Naive thymus-derived CD4-positive, alpha-beta T cell (primary cell): Measurements from ENCODE around the gene MTX1. TPM values are rescaled to one million over a fixed set of nuclear protein-coding genes. Genes with fewer than 3 reads are reported as not detected.
"Not testable (repeated sequence)": the region's sequence is repeated elsewhere in the genome, so short reads cannot be mapped to it uniquely, and the experiment has no call there.

Experiments
- ATAC-seq: fragments of 150-1000 bp; cut with Tn5 transposase; 2 replicates; pipeline ENCODE4 v1.10.0; 2021; ENCODE audit warnings: mild to moderate bottlenecking, moderate library complexity
- CTCF ChIA-PET: fragments of 350-600 bp; sonication (Branson Sonifier 250); formaldehyde crosslinking; loops from one replicate; lab custom pipeline; 2021; ENCODE audit warnings: antibody characterized with exemption; lab: Charles Lee
- POLR2A ChIA-PET: fragments of 350-600 bp; sonication (Branson Sonifier 250); formaldehyde crosslinking; loops from one replicate; lab custom pipeline; 2021; ENCODE audit warnings: antibody characterized with exemption, inconsistent platforms; lab: Charles Lee
- DNase-seq, 9 donors: peaks; one replicate each; pipeline versions ENCODE4 v3.0.0 to v3.0.0-alpha.2; 2020 to 2022; ENCODE audit warnings: mixed read lengths in 1 of 9
- H3K27ac ChIP-seq: one replicate; pipeline ENCODE4 v1.7.0; 2013; ENCODE audit warnings: mild to moderate bottlenecking, low read depth, low read length, moderate library complexity
- H3K27me3 ChIP-seq, 2 donors: one replicate each; pipeline ENCODE4 v1.7.0; 2013; ENCODE audit warnings: low read length in 2 of 2, mild to moderate bottlenecking in 2 of 2, moderate library complexity in 2 of 2; ENCODE audit not compliant: control insufficient read depth in 2 of 2, insufficient read depth in 2 of 2
- H3K36me3 ChIP-seq, 3 experiments: 1 replicate in 2 of 3; 2 replicates in 1 of 3; pipeline ENCODE4 v1.7.0; 2013; ENCODE audit warnings: low read length in 3 of 3, mild to moderate bottlenecking in 3 of 3, moderate library complexity in 1 of 3; ENCODE audit not compliant: insufficient read depth in 3 of 3, control insufficient read depth in 2 of 3
- H3K4me1 ChIP-seq, 2 donors: one replicate each; pipeline ENCODE4 v1.7.0; 2013; ENCODE audit warnings: low read length in 2 of 2, mild to moderate bottlenecking in 2 of 2, moderate library complexity in 1 of 2; ENCODE audit not compliant: control insufficient read depth in 2 of 2, insufficient read depth in 2 of 2
- H3K4me3 ChIP-seq: 2 replicates; pipeline ENCODE4 v1.7.0; 2013; ENCODE audit warnings: mild to moderate bottlenecking, low read length
- H3K9me3 ChIP-seq, 3 experiments: 1 replicate in 2 of 3; 2 replicates in 1 of 3; pipeline ENCODE4 v1.7.0; 2013; ENCODE audit warnings: low read length in 3 of 3; ENCODE audit not compliant: control insufficient read depth in 2 of 3
- H3K27ac Mint-ChIP-seq, 9 donors: one replicate each; pipeline ENCODE4 v1.8.0; 2020 to 2022; ENCODE audit warnings: mixed read lengths in 9 of 9, mild to moderate bottlenecking in 8 of 9, moderate library complexity in 5 of 9, inconsistent platforms in 2 of 9
- H3K27me3 Mint-ChIP-seq, 5 donors: one replicate each; pipeline ENCODE4 v1.8.0; 2021 to 2022; ENCODE audit warnings: mixed read lengths in 5 of 5, mild to moderate bottlenecking in 1 of 5
- H3K36me3 Mint-ChIP-seq, 5 donors: one replicate each; pipeline ENCODE4 v1.8.0; 2020 to 2022; ENCODE audit warnings: mixed read lengths in 5 of 5, mild to moderate bottlenecking in 3 of 5, inconsistent platforms in 1 of 5
- H3K4me1 Mint-ChIP-seq, 7 donors: one replicate each; pipeline ENCODE4 v1.8.0; 2020 to 2022; ENCODE audit warnings: mixed read lengths in 7 of 7, mild to moderate bottlenecking in 3 of 7, inconsistent platforms in 1 of 7
- H3K4me3 Mint-ChIP-seq, 10 donors: one replicate each; pipeline ENCODE4 v1.8.0; 2020 to 2022; ENCODE audit warnings: mild to moderate bottlenecking in 10 of 10, mixed read lengths in 10 of 10, moderate library complexity in 6 of 10, inconsistent platforms in 2 of 10
- H3K9me3 Mint-ChIP-seq, 11 donors: one replicate each; pipeline ENCODE4 v1.8.0; 2020 to 2022; ENCODE audit warnings: mixed read lengths in 11 of 11, mild to moderate bottlenecking in 4 of 11, inconsistent platforms in 1 of 11, moderate library complexity in 1 of 11
- intact Hi-C, 2 donors: fragments of 100-400 bp; cut with micrococcal nuclease; formaldehyde crosslinking; loops; one replicate each; pipeline ENCODE4 v1.15.1; 2023
- polyA plus RNA-seq, 2 donors: library from polyadenylated mRNA; unstranded; fragments of 300-500 nt; fragmentation: Illumina TruSeq; gene quantifications; one replicate each; pipeline ENCODE4 v1.2.3, GENCODE V29; 2021
- total RNA-seq, 6 experiments: library from RNA in 5 of 6; stranded (reverse) in 5 of 6; gene quantifications; 1 replicate in 5 of 6; 2 replicates in 1 of 6; pipeline ENCODE4 v1.2.3 and lab custom pipeline; 2021 to 2026

The MTX1 gene
- total and polyA plus RNA-seq, 7 experiments from 2014 or later, result 19.5 to 49.9 (median 28.9) TPM

DNA sequence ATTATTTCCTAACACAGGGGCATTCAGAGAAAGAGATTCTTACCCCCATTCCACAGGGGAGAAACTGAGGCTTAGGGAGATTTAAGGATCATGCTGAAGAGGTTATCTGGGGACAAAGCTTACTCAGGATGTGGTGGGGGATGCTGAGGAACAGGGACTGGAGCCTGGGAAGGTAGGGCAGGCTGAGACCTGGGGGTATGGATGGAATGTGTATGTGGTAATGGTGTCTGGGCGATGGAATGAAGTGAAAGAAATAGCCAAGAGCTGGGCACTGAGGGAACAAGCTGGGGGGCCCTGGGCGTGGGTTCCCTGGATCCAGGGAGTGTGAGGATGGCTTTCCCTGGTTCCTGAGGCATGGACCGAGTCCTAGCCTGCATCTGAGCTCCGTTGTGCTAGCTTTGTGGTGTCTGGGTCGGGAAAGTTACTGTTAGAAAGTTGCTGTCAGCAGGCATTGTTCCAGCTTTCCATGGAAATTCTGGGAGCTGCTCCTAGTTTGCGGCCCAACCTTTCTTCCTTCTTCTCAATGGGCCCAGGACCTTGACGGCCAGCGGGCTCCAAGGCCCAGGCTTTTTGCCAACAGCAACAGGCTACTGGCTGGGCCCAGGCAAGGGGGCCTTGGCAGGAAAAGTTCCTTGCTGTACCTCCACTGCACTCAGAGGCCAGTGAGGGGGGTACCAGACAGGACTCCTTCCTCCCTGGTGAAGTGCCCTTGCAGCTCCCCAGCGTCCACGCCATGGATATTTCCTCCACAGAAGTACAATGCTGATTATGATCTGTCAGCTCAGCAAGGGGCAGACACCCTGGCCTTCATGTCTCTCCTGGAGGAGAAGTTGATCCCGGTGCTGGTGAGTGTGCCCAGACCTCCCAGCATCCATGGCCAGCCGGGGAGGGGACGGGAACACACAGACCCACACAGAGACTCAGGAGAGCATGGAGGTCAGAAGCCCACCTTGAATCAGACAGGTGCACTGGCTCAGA is 23.8 kb downstream of the MTX1 start:
- intact Hi-C loops, CTCF ChIA-PET, H3K27me3 Mint-ChIP-seq, ATAC-seq, H3K27ac ChIP-seq, H3K4me3 Mint-ChIP-seq, H3K9me3 Mint-ChIP-seq, DNase-seq, H3K27me3 ChIP-seq, H3K9me3 ChIP-seq, H3K4me1 ChIP-seq, H3K4me3 ChIP-seq: not testable (repeated sequence)
- H3K36me3 ChIP-seq, result peaks cover 0 to 18% (median 0%) of the 10 kb centered on the region in 3 experiments
- POLR2A ChIA-PET, result interaction anchor here (1.1 kb wide), 1 partner anchor 11 kb away, joined by 4 read pairs; no protein-coding TSS in a partner anchor
- peaks cover 6 to 20% (median 8%) of the 10 kb centered on the region in 7 donors for H3K4me1 Mint-ChIP-seq
- H3K36me3 Mint-ChIP-seq, result peaks cover 0 to 15% (median 4%) of the 10 kb centered on the region in 5 donors
- peak overlapping the region in 1 of 9 donors; percentile 23 for H3K27ac Mint-ChIP-seq

GRCh38 chr1:155233502-155233901 is 25.0 kb downstream of the MTX1 start:
- H3K9me3 ChIP-seq, H3K4me3 ChIP-seq, H3K4me1 ChIP-seq, H3K27ac Mint-ChIP-seq, H3K4me3 Mint-ChIP-seq, H3K27me3 Mint-ChIP-seq, ATAC-seq, intact Hi-C loops, CTCF ChIA-PET, DNase-seq, H3K27me3 ChIP-seq, H3K27ac ChIP-seq, H3K9me3 Mint-ChIP-seq, POLR2A ChIA-PET: not testable (repeated sequence)
- H3K4me1 Mint-ChIP-seq, result peaks cover 0 to 16% (median 1%) of the 10 kb centered on the region in 7 donors
- peaks cover 0 to 23% (median 4%) of the 10 kb centered on the region in 5 donors for H3K36me3 Mint-ChIP-seq
- peaks cover 0 to 26% (median 0%) of the 10 kb centered on the region in 3 experiments for H3K36me3 ChIP-seq

DNA sequence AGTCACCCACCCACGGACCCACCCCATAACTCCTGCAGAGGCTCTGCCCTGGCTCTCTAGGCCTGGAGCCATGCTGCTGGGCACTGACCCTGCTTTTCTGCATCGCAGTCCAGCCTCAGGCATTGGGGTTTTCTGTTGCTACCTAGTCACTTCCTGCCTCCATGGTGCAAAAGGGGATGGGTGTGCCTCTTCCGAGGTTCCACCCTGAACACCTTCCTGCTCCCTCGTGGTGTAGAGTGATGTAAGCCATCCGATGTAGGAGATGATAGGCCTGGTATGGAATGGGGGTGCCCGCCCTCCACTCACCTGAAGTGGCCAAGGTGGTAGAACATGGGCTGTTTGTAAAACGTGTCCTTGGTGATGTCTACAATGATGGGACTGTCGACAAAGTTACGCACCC is 26.9 kb downstream of the MTX1 start:
- H3K4me3 Mint-ChIP-seq, H3K27ac ChIP-seq, POLR2A ChIA-PET, H3K4me1 ChIP-seq, H3K27me3 Mint-ChIP-seq, CTCF ChIA-PET, H3K9me3 Mint-ChIP-seq, H3K4me3 ChIP-seq, DNase-seq, intact Hi-C loops, H3K27me3 ChIP-seq, H3K9me3 ChIP-seq: not testable (repeated sequence)
- peaks cover 0 to 23% (median 4%) of the 10 kb centered on the region in 5 donors for H3K36me3 Mint-ChIP-seq
- peaks cover 0 to 29% (median 0%) of the 10 kb centered on the region in 3 experiments for H3K36me3 ChIP-seq
- H3K27ac Mint-ChIP-seq, result peak overlapping the region in 3 of 9 donors; percentile 26 to 77 (median 61)
- peak; percentile 38 for ATAC-seq
- H3K4me1 Mint-ChIP-seq, result peaks cover 0 to 17% (median 6%) of the 10 kb centered on the region in 7 donors

DNA sequence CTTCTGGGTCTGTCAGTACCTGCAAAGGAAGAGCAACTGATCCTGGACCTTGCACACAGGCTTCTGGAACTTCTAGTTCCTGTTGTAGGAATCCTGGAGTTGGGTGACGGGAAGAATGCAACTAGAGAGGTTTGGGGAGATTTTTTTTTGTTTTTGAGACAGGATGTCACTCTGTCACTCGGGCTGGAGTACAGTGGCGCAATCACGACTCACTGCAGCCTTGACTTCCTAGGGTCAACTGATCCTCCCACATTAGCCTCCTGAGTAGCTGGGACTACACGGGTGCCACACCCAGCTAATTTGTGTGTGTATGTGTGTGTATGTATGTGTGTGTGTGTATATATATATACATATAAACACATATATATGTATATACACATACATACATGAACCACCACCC is 28.0 kb downstream of the MTX1 start:
- no peak overlapping the region for H3K27ac ChIP-seq
- ATAC-seq (no peak), DNase-seq (no peak)
- no peaks in the 10 kb centered on the region for H3K27me3 ChIP-seq
- H3K4me1 ChIP-seq, result peaks cover 3 to 4% of the 10 kb centered on the region in 2 donors
- peaks cover 0 to 29% (median 0%) of the 10 kb centered on the region in 3 experiments for H3K36me3 ChIP-seq
- H3K4me3 ChIP-seq, result no peak overlapping the region
- POLR2A ChIA-PET, result interaction anchor here (0.5 kb wide), 1 partner anchor 657 kb away, joined by 3 read pairs; no protein-coding TSS in a partner anchor
- CTCF ChIA-PET, result interaction anchor here (0.6 kb wide), 1 partner anchor 471 kb away, joined by 4 read pairs; no protein-coding TSS in a partner anchor
- H3K4me1 Mint-ChIP-seq, result peaks cover 9 to 28% (median 16%) of the 10 kb centered on the region in 7 donors
- H3K27me3 Mint-ChIP-seq, result no peaks in the 10 kb centered on the region
- peak overlapping the region in 2 of 9 donors; percentile 8 to 15 for H3K27ac Mint-ChIP-seq
- no peak overlapping the region for H3K4me3 Mint-ChIP-seq
- intact Hi-C loops, result no loop called here
- H3K36me3 Mint-ChIP-seq, result peaks cover 0 to 23% (median 4%) of the 10 kb centered on the region in 5 donors
- H3K9me3 Mint-ChIP-seq, result no peaks in the 10 kb centered on the region
- no peaks in the 10 kb centered on the region for H3K9me3 ChIP-seq

GRCh38 chr1:155241069-155241679 is 32.7 kb downstream of the MTX1 start:
- H3K36me3 Mint-ChIP-seq, result peaks cover 0 to 16% (median 5%) of the 10 kb centered on the region in 5 donors
- ChIA-PET POLR2A (interaction anchor here (0.6 to 2.0 kb wide), 11 partner anchors 9 to 79 kb away, joined by 3 to 8 read pairs (median 4); partner anchors contain the start of genes CLK2, RUSC1, SCAMP3 and THBS3), CTCF (interaction anchor here (1.2 to 2.5 kb wide), 3 partner anchors 9 to 22 kb away, joined by 3 to 10 read pairs (median 8); no protein-coding TSS in a partner anchor)
- H3K4me1 Mint-ChIP-seq, result peaks cover 30 to 56% (median 43%) of the 10 kb centered on the region in 7 donors
- H3K36me3 ChIP-seq, result peaks cover 0 to 22% (median 0%) of the 10 kb centered on the region in 3 experiments
- peak overlapping the region; percentile 73 to 98 (median 91) for H3K27ac Mint-ChIP-seq
- H3K4me3 Mint-ChIP-seq, result peak overlapping the region; percentile 79 to 92 (median 88)
- DNase-seq (peak in 8 of 9 donors; percentile 62 to 74 (median 70)), ATAC-seq (peak; percentile 42)
- H3K9me3 Mint-ChIP-seq, result peaks cover 0 to 8% (median 0%) of the 10 kb centered on the region in 11 donors
- peaks cover 0 to 6% (median 3%) of the 10 kb centered on the region in 5 donors for H3K27me3 Mint-ChIP-seq
- H3K4me1 ChIP-seq, result peaks cover 19 to 20% of the 10 kb centered on the region in 2 donors
- H3K27me3 ChIP-seq, result no peaks in the 10 kb centered on the region
- H3K4me3 ChIP-seq, result peak overlapping the region; percentile 65
- intact Hi-C loops, result loop anchor here (1.0 to 5.0 kb wide), 5 partner anchors 22 to 1096 kb away; partner anchors contain the start of genes CCT3 (in 1 of the 2), KRTCAP2 (in 1 of the 2), PMVK (in 1 of the 2) and SLC50A1 (in 1 of the 2)
- H3K9me3 ChIP-seq, result no peaks in the 10 kb centered on the region
- peak overlapping the region; percentile 49 for H3K27ac ChIP-seq
